ENCODE measurements around the gene GHITM. TPM values are rescaled to one million over a fixed set of nuclear protein-coding genes. Genes with fewer than 3 reads are reported as not detected.
"Not testable (repeated sequence)": the region's sequence is repeated elsewhere in the genome, so short reads cannot be mapped to it uniquely, and the experiment has no call there.

Gene GHITM
- 100 to 1,000 TPM; 121 to 157 TPM for total RNA-seq

DNA sequence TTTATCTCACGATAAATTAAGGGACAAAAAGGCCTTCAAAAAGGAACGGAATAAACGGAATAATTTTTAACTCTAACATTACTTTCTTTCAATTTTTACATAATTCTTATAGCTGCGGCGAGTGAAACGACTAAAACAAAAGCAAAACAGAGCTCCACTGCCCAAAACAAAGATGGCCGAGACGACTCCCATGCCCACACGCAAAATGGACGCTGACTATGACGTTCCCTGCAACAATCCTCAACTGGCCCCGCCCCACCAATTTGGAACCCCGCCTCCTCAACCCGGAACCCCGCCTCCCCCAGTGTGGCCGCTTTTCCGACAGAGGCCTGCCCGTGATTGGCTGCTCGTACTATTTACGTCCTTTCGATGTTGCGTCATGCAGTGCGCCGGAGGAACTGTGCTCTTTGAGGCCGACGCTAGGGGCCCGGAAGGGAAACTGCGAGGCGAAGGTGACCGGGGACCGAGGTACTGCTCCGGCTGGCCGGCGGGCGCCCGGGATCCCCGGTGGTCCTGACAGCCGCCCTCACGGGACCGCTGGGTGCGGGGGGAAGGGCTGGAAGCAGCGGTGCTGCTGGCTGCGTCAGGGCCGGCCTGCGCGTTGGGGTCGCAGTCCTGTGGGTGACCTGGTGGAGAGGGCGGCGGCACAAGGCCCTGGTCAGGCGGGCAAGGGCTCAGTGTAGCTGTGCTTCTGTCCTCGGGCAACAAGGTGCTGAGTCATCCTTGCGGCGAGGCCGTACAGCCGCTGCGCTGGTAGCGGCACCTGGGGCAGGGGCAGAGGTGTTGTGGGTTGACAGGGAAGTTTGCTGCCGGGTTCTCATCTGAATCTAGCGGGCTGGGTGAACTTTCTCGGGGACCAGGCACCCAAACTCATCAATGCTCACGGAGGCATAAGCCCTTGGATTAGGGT lies at the start of gene GHITM:
TSS of gene GHITM (plus strand) at position 384 of the 910 bp plus-strand sequence. CDS start 1,992 bp downstream, outside the sequence.
- peaks cover 21% of the 10 kb centered on the region for H3K36me3 Mint-ChIP-seq
- peaks cover 1 to 4% of the 10 kb centered on the region in 2 donors for H3K27me3 Mint-ChIP-seq
- H3K4me1 Mint-ChIP-seq (ENCODE audit: low read depth in 2 of 2), result peaks cover 23 to 38% of the 10 kb centered on the region in 2 donors
- H3K9me3 Mint-ChIP-seq, result no peaks in the 10 kb centered on the region
- DNase-seq (ENCODE audit: low spot score) (peak; percentile 98), ATAC-seq (peak; percentile 96 to 98)
- peak within 1 kb of the TSS; percentile 94 for H3K4me3 Mint-ChIP-seq
- H3K27ac Mint-ChIP-seq, result peak within 1 kb of the TSS; percentile 98

DNA sequence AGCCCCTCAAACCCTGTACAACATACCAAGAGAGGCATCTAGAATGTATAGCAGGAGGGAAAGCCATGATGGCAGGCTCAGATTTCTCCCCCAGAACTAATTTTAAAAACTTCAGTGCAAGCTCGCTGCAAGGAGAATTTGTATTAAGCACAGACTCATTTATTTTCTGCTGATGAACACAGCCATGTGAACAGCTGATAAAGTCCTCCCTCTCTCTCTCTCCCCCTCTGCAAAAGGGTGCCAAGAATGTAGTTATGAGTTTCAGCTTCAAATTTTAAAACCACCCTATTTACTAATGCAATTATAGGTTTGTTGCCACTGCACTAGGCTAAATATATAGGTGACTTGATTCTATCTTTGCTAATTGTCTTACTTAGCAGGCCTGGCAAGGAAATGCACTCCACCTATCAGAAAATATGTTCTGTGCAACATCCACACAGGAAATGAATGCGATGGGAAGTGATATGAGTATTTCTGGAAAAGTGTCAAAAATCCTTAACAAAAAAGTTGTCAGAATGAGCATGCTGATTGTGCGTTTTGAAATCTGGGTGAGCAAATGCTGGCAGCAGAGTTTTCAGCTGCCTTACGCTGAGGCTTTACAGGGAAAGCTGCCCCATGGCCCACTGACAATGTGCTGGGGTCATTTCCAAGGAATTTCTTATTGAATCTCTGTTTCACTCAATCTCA lies 43.4 kb upstream of the GHITM start:
- no peak for ATAC-seq
- Mint-ChIP-seq H3K36me3 (no peaks in the 10 kb centered on the region), H3K4me1 (ENCODE audit: low read depth in 2 of 2) (no peaks in the 10 kb centered on the region), H3K9me3 (no peaks in the 10 kb centered on the region), H3K27ac (no peak overlapping the region), H3K27me3 (peaks cover 23 to 27% of the 10 kb centered on the region in 2 donors), H3K4me3 (no peak overlapping the region)
- DNase-seq (ENCODE audit: low spot score), result no peak

DNA sequence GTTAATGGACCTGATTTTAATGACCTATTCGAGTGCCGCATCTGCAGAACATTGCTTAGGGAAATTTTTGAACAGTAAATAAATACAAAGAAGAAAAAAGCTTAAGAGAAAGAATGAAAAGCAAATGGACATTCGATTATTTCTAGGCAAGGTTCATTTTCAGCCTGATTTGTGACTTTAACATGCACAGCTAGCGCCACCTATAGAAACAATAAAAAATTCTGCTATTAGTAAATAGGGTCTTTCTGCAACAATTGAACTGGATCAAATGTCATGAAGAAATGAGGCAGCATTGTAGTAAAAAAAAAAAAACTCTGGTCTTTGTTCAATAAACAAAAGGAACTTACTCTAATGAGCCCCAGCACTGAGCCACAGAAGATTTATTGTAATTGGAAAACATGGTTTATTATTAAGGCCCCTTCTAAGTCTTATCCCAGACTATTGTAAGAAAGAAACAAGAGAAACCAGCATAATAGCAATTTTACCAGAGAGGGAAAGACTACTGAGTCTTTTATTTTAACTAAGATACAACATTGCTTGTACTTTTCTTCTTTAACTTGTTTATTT lies 41.4 kb upstream of the GHITM start:
- no peak for ATAC-seq
- no peaks in the 10 kb centered on the region for H3K9me3 Mint-ChIP-seq
- DNase-seq (ENCODE audit: low spot score), result no peak
- H3K4me3 Mint-ChIP-seq, result no peak overlapping the region
- H3K27me3 Mint-ChIP-seq, result peaks cover 19 to 24% of the 10 kb centered on the region in 2 donors
- H3K36me3 Mint-ChIP-seq, result no peaks in the 10 kb centered on the region
- H3K27ac Mint-ChIP-seq, result no peak overlapping the region
- H3K4me1 Mint-ChIP-seq (ENCODE audit: low read depth in 2 of 2), result no peaks in the 10 kb centered on the region

- Mint-ChIP-seq H3K27me3 (peaks cover 16 to 24% of the 10 kb centered on the region in 2 donors), H3K4me3 (no peak overlapping the region), H3K4me1 (ENCODE audit: low read depth in 2 of 2) (no peaks in the 10 kb centered on the region), H3K9me3 (no peaks in the 10 kb centered on the region), H3K27ac (no peak overlapping the region), H3K36me3 (no peaks in the 10 kb centered on the region)
- DNase-seq (ENCODE audit: low spot score) (no peak), ATAC-seq (no peak)
These were observed 40.6 kb upstream of the GHITM start for GRCh38 chr10:84098667-84099066.

GRCh38 chr10:84101042-84101441 lies 38.3 kb upstream of the GHITM start:
- Mint-ChIP-seq H3K27ac (no peak overlapping the region), H3K4me1 (ENCODE audit: low read depth in 2 of 2) (no peaks in the 10 kb centered on the region), H3K36me3 (no peaks in the 10 kb centered on the region), H3K9me3 (no peaks in the 10 kb centered on the region), H3K4me3 (no peak overlapping the region), H3K27me3 (peaks cover 16 to 18% of the 10 kb centered on the region in 2 donors)
- no peak for DNase-seq (ENCODE audit: low spot score)
- no peak for ATAC-seq

DNA sequence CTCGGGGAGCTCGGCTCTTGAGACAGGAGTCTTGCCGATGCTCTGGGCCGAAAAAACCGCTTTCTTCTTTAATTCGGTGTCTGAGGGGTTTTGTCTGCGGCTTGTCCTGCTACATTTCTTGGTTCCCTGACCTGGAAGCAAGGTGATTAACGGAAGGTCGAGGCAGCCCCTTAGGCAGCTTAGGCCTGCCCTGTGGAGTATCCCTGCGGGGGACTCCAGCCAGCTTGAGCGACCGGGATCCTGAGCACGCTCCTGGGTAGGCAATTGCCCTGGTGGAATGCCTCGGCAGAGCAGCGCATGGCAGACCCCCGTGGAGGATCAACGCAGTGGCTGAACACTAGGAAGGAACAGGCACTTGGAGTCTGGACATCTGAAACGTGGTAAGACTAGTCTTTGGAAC lies 30.5 kb upstream of the GHITM start:
- H3K27ac Mint-ChIP-seq, result no peak overlapping the region
- no peak overlapping the region for H3K4me3 Mint-ChIP-seq
- no peaks in the 10 kb centered on the region for H3K36me3 Mint-ChIP-seq
- H3K9me3 Mint-ChIP-seq, result no peaks in the 10 kb centered on the region
- ATAC-seq (no peak), DNase-seq (ENCODE audit: low spot score) (no peak)
- no peaks in the 10 kb centered on the region for H3K4me1 Mint-ChIP-seq (ENCODE audit: low read depth in 2 of 2)
- H3K27me3 Mint-ChIP-seq, result peaks cover 12 to 15% of the 10 kb centered on the region in 2 donors

GRCh38 chr10:84109772-84110171 lies 29.5 kb upstream of the GHITM start:
- DNase-seq (ENCODE audit: low spot score); H3K4me3 Mint-ChIP-seq; H3K4me1 Mint-ChIP-seq (ENCODE audit: low read depth in 2 of 2); H3K27ac Mint-ChIP-seq; H3K9me3 Mint-ChIP-seq; H3K36me3 Mint-ChIP-seq; ATAC-seq: not testable (repeated sequence)
- peaks cover 13 to 19% of the 10 kb centered on the region in 2 donors for H3K27me3 Mint-ChIP-seq

DNA sequence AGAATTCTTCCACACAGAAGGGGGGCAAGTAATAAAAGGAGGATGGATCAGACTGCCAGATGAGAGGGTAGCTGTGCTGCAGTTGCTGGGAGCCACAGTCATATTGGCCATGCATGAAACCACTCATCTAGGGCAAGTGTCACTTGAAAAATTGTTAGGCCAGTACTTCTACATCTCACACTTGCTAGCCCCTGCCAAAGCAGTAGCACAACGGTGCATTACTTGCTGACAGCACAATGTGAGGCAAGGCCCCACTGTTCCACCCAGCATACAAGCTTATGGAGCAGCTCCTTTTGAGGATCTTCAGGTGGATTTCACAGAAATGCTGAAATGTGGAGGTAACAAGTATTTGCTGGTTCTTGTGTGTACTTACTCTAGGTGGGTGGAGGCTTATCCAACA lies 25.8 kb upstream of the GHITM start:
- H3K4me1 Mint-ChIP-seq (ENCODE audit: low read depth in 2 of 2), result not testable (repeated sequence)

GRCh38 chr10:84114088-84114667 lies 25.1 kb upstream of the GHITM start:
- Mint-ChIP-seq H3K27me3 (peaks cover 24 to 51% of the 10 kb centered on the region in 2 donors), H3K27ac (no peak overlapping the region), H3K36me3 (no peaks in the 10 kb centered on the region), H3K9me3 (no peaks in the 10 kb centered on the region), H3K4me1 (ENCODE audit: low read depth in 2 of 2) (no peaks in the 10 kb centered on the region), H3K4me3 (no peak overlapping the region)
- DNase-seq (ENCODE audit: low spot score) (no peak), ATAC-seq (no peak)

More for the DNA sequence above, 25.8 kb upstream of the GHITM start:
- H3K27ac Mint-ChIP-seq; H3K9me3 Mint-ChIP-seq; DNase-seq (ENCODE audit: low spot score); H3K4me3 Mint-ChIP-seq; ATAC-seq; H3K36me3 Mint-ChIP-seq: not testable (repeated sequence)
- H3K27me3 Mint-ChIP-seq, result peaks cover 20 to 44% of the 10 kb centered on the region in 2 donors

- ATAC-seq; H3K4me3 Mint-ChIP-seq; DNase-seq (ENCODE audit: low spot score); H3K36me3 Mint-ChIP-seq; H3K27ac Mint-ChIP-seq; H3K9me3 Mint-ChIP-seq; H3K4me1 Mint-ChIP-seq (ENCODE audit: low read depth in 2 of 2): not testable (repeated sequence)
- H3K27me3 Mint-ChIP-seq, result peaks cover 25 to 49% of the 10 kb centered on the region in 2 donors
These were observed 22.1 kb upstream of the GHITM start for GRCh38 chr10:84117204-84117603.

DNA sequence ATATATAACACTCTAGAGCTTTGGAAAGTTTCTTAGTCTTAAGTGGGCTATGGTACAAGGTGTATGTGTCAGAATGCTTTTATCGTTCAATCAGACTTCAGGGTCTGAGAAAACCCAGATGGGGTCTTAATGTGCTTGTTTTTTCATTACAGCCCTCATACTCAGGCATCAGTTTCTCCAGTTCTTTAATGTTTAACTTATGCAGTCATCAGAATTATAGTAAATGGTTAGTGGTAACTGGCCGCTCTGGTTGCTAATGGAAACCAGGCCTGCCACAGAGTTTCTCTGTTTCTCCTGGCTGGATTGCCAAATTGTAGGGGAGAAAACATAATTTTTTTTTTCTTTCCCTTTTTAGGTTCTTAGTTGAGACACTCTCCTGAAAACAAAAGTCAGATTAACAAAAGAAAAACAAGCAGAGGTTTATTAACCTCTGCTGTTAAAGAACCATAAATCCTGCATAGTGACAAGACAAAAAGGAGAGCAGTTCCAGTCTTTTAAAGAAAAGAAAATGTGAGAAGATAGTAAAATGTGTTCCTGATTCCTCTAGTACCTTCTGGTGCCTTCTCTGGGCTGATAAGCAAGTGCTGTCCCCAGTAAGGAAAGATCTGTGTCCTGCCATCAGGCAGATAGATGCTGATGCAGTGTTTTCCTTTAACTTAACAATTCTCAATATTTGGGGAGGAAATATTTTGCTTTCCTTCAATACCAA lies 21.5 kb upstream of the GHITM start:
- no peak overlapping the region for H3K4me3 Mint-ChIP-seq
- H3K9me3 Mint-ChIP-seq, result no peaks in the 10 kb centered on the region
- no peaks in the 10 kb centered on the region for H3K4me1 Mint-ChIP-seq (ENCODE audit: low read depth in 2 of 2)
- H3K27me3 Mint-ChIP-seq, result peaks cover 25 to 49% of the 10 kb centered on the region in 2 donors
- no peak overlapping the region for H3K27ac Mint-ChIP-seq
- H3K36me3 Mint-ChIP-seq, result no peaks in the 10 kb centered on the region
- DNase-seq (ENCODE audit: low spot score) (no peak), ATAC-seq (no peak)

GRCh38 chr10:84118395-84119006 lies 20.8 kb upstream of the GHITM start:
- Mint-ChIP-seq H3K27ac (no peak overlapping the region), H3K27me3 (peaks cover 28 to 53% of the 10 kb centered on the region in 2 donors), H3K36me3 (no peaks in the 10 kb centered on the region), H3K4me3 (no peak overlapping the region), H3K9me3 (no peaks in the 10 kb centered on the region), H3K4me1 (ENCODE audit: low read depth in 2 of 2) (no peaks in the 10 kb centered on the region)
- DNase-seq (ENCODE audit: low spot score), result no peak
- ATAC-seq, result no peak

- Mint-ChIP-seq H3K9me3 (peaks cover 7% of the 10 kb centered on the region), H3K36me3 (peaks cover 12% of the 10 kb centered on the region), H3K4me3 (no peak overlapping the region), H3K27me3 (peaks cover 37 to 55% of the 10 kb centered on the region in 2 donors), H3K4me1 (ENCODE audit: low read depth in 2 of 2) (no peaks in the 10 kb centered on the region), H3K27ac (no peak overlapping the region)
- no peak for ATAC-seq
- DNase-seq (ENCODE audit: low spot score), result no peak
These were observed 15.9 kb upstream of the GHITM start for GRCh38 chr10:84123362-84123761.

Data from natural killer cell treated with Interleukin-12 subunit alpha and Interleukin-12 subunit beta and Interleukin-15 and Interleukin-18, amount 100 ng/mL, for 72 hours (primary cell).